ENCODE data around the gene UNC93A. TPM values are rescaled to one million over a fixed set of nuclear protein-coding genes. Genes with fewer than 3 reads are reported as not detected.

The UNC93A gene
- total RNA-seq, 1 donor: not detected

DNA sequence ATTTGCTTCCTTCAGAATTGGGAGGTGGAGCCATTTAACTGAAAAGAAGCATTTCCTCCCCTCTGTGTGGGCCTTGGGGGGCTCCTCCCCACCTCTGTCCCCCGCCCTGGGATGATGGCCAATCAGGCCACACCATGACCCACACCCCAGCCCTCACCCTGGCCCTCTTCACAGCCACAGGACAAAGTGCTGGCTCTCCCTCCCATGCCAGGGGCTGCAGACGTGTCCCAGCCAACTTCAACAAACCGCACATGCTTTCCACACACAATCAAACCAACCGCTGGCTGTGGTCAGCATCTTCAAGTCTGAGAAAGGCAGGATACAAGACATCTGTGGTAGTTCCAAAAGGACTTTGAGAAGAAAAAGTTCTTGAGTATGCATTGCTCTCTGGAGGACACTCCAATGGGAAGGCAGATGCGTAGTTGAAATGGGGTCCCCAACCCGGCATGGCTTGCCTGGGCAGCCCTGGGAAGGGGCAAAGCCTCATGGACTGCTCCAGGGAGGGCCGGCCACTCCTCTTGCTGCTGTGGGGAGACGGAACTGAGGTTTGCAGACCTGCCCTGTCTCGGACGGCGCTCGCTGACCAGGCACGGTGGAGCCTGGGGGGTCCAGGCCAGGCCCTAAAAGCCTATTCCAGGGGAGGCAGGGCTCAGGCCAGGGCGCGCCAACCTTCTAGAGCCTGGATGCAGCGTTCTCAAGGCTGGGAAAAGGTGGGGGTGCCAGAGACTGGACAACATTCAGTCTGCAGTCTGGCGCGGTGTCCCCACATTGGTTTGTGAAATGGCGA, 45.9 kb downstream of the UNC93A start:
- TF ChIP-seq, protein P1, sequence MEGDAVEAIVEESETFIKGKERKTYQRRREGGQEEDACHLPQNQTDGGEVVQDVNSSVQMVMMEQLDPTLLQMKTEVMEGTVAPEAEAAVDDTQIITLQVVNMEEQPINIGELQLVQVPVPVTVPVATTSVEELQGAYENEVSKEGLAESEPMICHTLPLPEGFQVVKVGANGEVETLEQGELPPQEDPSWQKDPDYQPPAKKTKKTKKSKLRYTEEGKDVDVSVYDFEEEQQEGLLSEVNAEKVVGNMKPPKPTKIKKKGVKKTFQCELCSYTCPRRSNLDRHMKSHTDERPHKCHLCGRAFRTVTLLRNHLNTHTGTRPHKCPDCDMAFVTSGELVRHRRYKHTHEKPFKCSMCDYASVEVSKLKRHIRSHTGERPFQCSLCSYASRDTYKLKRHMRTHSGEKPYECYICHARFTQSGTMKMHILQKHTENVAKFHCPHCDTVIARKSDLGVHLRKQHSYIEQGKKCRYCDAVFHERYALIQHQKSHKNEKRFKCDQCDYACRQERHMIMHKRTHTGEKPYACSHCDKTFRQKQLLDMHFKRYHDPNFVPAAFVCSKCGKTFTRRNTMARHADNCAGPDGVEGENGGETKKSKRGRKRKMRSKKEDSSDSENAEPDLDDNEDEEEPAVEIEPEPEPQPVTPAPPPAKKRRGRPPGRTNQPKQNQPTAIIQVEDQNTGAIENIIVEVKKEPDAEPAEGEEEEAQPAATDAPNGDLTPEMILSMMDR (IDR thresholded peaks at IDR 0.05; ENCODE audit: insufficient read depth, low read length): no peak
- DNase-seq (ENCODE audit: low read depth): peak; percentile 43

DNA sequence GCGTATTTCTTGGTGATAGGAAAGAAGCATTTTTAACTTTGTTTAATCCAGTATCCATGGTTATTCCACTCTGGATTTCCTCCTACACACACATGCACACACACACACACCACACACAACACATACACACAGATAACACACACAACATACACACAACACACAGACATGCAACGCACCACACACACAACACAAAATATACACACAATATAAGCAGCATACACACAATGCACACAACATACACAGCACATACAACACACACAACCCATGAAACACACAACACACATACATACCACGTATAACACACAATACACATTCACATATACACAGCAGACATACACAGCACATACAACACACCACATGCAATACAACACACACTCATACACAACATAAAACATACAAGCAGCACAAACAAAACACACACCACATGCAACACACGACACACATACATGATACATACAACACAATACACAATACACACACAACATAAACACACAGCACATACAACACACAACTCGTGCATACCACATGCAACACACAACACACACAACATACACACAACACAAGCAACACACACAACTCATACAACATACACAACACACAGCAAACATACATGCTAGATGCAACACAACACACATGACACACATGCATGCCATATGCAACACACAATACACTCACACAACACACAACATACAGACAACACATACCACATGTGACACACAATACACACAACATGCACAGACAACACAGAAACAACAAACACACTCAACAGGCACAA, 46.7 kb downstream of the UNC93A start:
- TF ChIP-seq, protein P1 (IDR thresholded peaks at IDR 0.05; ENCODE audit: insufficient read depth, low read length): no peak
- H3K4me3 ChIP-seq (ENCODE audit: low read depth, low read length): no peak overlapping the region
- no peak for DNase-seq (ENCODE audit: low read depth)

More for the DNA sequence above, 45.9 kb downstream of the UNC93A start:
- no peak overlapping the region for H3K4me3 ChIP-seq (ENCODE audit: low read depth, low read length)

DNA sequence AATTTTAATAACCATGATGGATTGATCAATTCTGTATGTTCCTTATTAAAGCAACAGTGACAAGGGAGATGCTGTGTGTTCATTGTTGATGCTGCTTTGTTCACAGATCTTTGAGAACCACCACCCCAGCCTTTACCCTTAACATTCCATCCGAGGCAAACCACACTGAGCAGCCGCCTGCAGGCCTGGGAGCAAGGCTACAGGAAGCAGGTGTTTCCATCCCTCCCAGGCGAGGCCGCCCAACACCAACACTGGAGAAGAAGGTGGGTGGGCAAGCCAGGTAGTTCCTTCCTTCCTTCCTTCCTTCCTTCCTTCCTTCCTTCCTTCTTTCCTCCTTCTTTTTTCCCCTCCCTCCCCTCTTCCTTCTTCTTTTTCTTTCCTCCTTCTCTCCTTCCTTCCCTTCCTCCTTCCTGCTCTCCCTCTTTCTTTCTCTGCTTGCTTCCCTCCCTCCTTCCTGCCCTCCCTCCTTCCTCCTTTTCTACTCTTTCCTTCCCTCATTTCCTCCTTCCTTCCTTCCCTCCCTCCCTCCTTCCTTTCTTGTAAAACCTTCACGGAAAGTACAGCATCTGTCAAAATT, 47.5 kb downstream of the UNC93A start:
- H3K4me3 ChIP-seq (ENCODE audit: low read depth, low read length): no peak overlapping the region
- TF ChIP-seq, protein P1 (IDR thresholded peaks at IDR 0.05; ENCODE audit: insufficient read depth, low read length): no peak
- no peak for DNase-seq (ENCODE audit: low read depth)

DNA sequence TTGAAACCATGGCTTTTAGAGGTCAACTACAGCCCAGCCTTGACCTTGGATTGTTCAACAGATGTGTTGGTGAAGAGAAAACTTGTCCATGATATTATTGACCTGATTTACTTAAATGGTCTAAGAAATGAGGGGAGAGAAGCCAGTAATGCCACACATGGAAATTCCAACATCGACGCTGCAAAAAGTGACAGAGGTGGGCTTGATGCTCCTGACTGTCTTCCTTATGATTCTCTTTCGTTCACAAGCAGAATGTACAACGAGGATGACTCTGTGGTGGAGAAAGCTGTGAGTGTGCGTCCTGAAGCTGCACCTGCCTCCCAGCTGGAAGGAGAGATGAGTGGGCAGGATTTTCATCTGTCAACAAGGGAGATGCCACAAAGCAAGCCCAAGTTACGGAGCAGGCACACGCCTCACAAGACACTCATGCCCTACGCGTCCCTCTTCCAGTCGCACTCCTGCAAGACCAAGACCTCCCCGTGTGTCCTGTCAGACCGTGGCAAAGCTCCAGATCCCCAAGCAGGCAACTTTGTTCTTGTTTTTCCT, 50.0 kb downstream of the UNC93A start:
- TF ChIP-seq, protein P1 (IDR thresholded peaks at IDR 0.05; ENCODE audit: insufficient read depth, low read length): no peak
- H3K4me3 ChIP-seq (ENCODE audit: low read depth, low read length): no peak overlapping the region
- DNase-seq (ENCODE audit: low read depth): no peak

DNA sequence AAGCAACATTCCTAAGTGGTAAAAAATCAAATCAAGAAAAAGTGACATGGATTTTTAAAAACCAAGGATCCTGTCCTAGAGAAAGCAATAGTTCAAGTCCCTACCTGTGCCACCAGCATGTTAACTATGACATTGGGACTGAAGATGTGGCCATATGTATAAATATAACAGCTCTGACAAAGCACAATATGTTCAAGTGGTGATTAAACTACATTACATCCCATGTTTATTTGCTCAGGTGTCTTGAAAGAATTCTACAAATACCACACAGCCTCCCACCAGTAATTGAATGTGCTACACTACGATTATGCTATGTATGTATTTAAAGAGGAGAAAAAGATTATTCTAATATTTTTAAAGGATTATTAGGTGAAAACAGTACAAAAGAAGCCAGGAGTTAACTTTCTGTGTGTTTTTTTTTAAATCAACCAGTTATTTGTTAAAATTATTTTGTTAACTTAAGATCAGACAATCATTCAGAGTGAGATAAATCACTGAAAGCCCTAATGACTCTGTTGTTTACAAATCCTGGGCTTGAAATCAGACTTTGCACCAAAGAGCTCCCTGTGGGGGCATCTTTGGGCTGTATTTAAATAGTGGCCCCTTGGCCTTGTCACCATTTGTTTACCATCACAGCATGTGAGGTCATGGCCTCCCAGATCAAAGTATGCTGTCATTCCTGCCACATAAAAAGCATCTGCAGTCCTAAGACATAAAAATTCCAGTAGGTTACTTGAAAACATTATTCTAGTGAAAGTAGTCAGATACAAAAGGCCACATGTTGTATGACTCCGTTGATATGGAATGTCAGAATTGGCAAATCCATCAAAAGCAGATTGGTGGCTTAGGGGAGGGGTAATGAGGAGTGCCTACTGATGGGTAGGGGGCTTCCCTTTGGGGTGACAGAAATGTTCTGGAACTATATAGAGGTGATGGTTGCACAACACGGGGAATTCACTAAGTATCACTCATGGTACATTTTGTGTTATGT, 50.8 kb downstream of the UNC93A start:
- DNase-seq (ENCODE audit: low read depth): no peak
- TF ChIP-seq, protein P1 (IDR thresholded peaks at IDR 0.05; ENCODE audit: insufficient read depth, low read length): no peak
- H3K4me3 ChIP-seq (ENCODE audit: low read depth, low read length): no peak overlapping the region

All from fibroblast of the aortic adventitia (primary cell).